GM13976 (cell line): Measurements from ENCODE around the gene EVA1B.

Experiments used
- DNase-seq: peaks from one replicate; pipeline ENCODE4 v3.0.0; 2012; ENCODE audit warnings: low spot score
- in situ Hi-C: fragments of 300-500 bp; cut with MboI; formaldehyde crosslinking; loops from one replicate; pipeline ENCODE4 v1.12.0; 2022; ENCODE audit warnings: low sequenced_read_pairs, mixed read lengths, inconsistent platforms; ENCODE audit not compliant: unreplicated experiment
- TF ChIP-seq, protein P1 (sequence below): IDR thresholded peaks from 2 replicates; pipeline ENCODE4 v1.5.1; 2012; ENCODE audit warnings: borderline replicate concordance, mild to moderate bottlenecking; ENCODE audit not compliant: insufficient read depth; ENCODE audit errors: extremely low read depth, missing control alignments, control extremely low read depth

Gene EVA1B

DNA sequence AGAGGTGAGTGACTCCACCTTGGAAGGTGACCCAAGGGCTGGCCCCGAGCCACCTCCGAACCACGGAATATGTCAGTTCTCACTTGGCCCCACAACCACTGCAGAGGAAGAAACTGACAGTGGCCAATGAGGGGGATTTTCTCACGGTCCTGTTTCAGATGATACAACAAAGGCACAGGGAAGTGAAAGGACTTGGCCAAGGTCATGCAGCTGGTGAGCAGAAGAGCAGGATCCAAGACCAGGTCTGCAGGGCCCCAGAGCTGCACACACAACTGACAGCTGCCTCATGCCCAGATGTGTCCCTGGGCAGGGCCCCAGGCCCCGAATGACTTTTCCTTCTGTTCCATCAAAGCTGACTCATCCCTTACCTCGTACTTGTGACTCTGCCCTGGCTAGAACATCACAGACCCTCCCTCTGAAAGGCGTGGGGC lies 25.8 kb upstream of the EVA1B start:
- DNase-seq: peak; percentile 84
- TF ChIP-seq, protein P1, sequence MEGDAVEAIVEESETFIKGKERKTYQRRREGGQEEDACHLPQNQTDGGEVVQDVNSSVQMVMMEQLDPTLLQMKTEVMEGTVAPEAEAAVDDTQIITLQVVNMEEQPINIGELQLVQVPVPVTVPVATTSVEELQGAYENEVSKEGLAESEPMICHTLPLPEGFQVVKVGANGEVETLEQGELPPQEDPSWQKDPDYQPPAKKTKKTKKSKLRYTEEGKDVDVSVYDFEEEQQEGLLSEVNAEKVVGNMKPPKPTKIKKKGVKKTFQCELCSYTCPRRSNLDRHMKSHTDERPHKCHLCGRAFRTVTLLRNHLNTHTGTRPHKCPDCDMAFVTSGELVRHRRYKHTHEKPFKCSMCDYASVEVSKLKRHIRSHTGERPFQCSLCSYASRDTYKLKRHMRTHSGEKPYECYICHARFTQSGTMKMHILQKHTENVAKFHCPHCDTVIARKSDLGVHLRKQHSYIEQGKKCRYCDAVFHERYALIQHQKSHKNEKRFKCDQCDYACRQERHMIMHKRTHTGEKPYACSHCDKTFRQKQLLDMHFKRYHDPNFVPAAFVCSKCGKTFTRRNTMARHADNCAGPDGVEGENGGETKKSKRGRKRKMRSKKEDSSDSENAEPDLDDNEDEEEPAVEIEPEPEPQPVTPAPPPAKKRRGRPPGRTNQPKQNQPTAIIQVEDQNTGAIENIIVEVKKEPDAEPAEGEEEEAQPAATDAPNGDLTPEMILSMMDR: no peak
- in situ Hi-C loops: no loop called here

DNA sequence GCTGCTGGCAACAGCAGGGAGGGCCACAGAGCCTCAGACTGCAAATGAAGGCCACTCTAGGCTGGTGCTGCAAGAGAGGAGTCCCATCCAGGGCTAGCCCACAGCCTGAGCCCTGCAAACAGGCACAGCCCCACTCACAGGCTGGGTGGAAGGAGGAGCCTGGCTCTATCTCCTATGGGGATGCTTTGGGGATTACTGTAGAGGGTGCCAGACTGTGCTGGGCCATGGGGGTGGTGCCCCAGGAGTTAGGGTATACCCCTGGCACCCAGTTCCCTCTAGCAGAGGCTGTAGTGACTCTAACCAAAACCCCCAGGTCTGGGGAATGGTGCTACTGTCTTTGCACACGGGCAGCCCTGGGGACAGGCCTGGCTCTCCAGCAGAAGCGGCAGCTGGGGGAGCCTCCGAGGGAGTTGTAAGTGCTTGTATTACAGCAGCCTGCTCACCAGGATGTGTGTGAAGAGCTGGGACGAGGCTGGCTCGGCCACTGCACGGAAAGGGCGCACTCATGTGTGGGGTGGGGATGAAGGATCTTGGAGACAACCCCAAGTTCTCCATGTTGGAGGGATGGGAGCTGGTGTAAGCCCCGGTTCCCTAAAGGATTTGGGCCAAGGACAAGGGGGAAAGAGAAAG lies 23.4 kb upstream of the EVA1B start:
- in situ Hi-C loops: no loop called here
- TF ChIP-seq, protein P1: no peak
- no peak for DNase-seq

DNA sequence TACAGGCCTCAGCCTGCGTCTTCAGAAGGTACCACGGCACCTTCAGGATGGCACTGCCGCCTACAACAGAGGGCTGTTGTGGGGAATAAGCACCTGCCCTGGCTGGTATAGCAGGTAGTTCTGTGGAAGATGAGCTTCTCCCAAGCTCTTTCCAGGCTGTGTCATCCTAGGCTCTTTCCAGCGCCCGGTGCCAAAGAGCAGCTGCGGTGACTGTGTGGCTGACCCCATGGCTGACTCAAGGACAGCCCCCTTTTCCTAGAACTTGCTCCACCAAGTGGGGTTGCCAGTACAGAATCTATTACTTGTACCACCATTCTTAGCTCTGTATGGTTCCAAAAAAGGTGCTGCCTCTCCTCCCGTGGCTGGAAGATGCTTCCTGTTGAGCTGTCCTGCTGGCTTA lies 21.9 kb upstream of the EVA1B start:
- no peak for DNase-seq
- in situ Hi-C loops: no loop called here
- TF ChIP-seq, protein P1: no peak

DNA sequence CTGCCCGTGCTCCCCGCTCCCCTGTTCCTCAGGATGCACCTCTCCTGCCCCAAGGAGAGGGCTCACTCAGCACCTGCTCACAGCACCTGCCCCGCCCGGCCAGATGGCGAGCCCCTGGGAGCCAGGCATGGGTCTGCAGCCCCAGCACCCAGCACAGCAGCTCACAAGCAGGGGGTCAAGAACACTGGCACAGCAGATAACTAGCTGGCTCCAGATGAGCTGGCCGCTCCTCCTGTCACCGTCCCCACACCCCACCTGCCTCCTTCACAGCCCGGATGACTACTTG lies 20.9 kb upstream of the EVA1B start:
- in situ Hi-C loops: no loop called here
- no peak for DNase-seq
- TF ChIP-seq, protein P1: no peak

DNA sequence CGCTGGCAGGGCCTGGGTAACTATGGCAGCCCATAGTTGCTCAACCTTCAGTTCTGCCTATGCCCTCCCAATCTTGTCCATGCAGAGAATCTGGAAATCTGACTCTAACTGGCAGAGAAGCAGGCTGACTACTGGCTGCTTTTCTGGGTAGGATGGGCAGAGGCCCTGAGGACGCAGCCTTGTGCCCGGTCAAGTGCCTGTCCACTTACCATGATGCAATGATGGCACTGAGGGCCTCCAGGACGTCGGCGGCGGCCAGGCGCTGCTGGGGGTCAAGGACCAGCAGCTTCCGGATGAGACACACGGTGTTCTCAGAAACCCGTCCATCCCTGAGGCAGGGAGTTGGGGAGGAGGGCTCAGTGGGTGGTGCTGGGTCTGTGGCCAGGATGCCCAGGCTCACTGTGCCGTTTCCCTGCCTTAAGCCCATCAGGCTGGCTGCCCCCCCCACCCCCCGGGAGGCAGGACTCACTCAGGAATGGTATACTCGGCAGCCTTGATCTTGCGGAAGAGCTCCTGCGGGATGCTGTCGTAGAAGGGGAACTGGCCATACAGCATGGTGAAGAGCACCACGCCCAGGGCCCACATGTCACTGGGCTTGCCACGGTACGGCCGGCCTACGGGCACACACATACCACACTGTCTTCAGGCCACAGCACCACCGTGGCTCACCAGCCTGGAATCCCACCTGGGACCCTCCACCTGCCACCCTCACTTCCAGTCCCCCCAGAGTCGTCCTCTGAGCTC lies 20.4 kb upstream of the EVA1B start:
- no peak for DNase-seq
- TF ChIP-seq, protein P1: no peak
- in situ Hi-C loops: no loop called here

DNA sequence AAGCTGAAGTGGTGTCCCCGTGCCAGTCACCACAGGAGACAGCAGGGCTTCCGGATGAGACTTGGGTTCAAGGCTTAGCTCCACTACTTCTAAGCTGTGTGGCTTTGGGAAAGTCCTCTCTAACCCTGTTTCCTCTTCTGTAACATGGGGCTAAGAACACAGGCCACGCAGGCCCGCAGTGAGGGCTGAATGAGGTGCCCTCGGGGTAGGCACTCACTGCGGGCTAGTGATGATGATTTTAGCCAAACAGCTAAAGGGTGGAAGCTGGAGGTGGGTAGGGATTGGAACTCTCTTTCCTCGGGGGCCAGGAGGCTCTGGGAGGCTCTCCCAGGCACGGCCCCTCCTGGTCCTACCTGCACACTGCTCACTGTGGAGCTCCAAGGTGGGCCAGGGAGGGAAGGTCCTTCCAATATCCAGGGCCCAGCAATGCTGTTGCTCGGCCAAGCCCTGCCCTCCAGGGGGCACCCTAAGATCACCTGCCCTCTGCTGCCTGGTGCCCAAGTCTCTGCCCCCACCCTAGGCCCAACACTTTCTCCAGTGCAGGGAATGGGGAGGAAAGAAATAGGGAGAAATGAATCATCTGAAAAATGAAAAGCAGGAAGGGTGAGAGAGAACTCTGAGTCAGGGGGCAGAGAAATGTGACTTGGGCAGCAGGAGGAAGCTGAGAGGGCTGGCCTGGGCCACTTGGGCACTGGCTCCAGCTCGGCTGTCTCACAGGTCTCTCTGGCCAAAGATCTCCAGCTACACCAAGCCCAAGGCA lies 19.2 kb upstream of the EVA1B start:
- in situ Hi-C loops: no loop called here
- TF ChIP-seq, protein P1: peak; percentile 72
- peak; percentile 77 for DNase-seq
